ENCODE measurements around the gene PPP1R15B.

The PPP1R15B gene

GRCh38 chr1:204376919-204377799 lies 34.5 kb downstream of the PPP1R15B start:
- no peak overlapping the region for H3K27ac Mint-ChIP-seq
- H3K27me3 Mint-ChIP-seq (ENCODE audit: low read depth, poor library complexity), result no peaks in the 10 kb centered on the region
- DNase-seq, result no peak
- peak overlapping the region; percentile 81 for H3K4me3 Mint-ChIP-seq
- H3K36me3 Mint-ChIP-seq (ENCODE audit: low read depth), result no peaks in the 10 kb centered on the region
- H3K9me3 Mint-ChIP-seq, result no peaks in the 10 kb centered on the region
- peaks cover 21% of the 10 kb centered on the region for H3K4me1 Mint-ChIP-seq
- TF ChIP-seq CTCF (IDR thresholded peaks at IDR 0.05), result no peak

- no peak for TF ChIP-seq CTCF (IDR thresholded peaks at IDR 0.05)
- Mint-ChIP-seq H3K36me3 (ENCODE audit: low read depth) (no peaks in the 10 kb centered on the region), H3K27me3 (ENCODE audit: low read depth, poor library complexity) (no peaks in the 10 kb centered on the region), H3K4me1 (peaks cover 21% of the 10 kb centered on the region), H3K27ac (no peak overlapping the region), H3K4me3 (no peak overlapping the region), H3K9me3 (no peaks in the 10 kb centered on the region)
- DNase-seq, result no peak
Measured at GRCh38 chr1:204376465-204376864, 35.2 kb downstream of the PPP1R15B start.

DNA sequence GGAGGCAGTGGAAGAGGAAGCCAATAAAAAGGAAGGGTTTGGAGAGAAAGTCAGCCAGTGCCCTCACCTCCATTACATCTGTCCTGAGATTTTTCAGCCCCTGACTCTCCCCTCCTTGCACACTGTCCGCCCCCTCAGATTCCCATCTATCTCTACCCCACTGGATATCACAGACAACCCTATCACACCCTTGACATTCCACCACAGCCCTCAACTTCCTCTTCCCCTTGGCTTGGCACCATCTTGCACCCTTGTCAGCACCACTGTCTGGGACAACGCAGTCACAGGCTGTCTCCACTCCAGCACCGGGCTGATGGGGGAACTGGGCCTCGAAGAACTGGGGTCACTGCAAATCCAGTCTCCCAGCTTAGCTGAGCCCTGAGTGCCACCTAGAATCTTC lies 37.7 kb downstream of the PPP1R15B start:
- Mint-ChIP-seq H3K27me3 (ENCODE audit: low read depth, poor library complexity) (no peaks in the 10 kb centered on the region), H3K36me3 (ENCODE audit: low read depth) (no peaks in the 10 kb centered on the region), H3K4me3 (no peak overlapping the region), H3K4me1 (peaks cover 19% of the 10 kb centered on the region), H3K27ac (no peak overlapping the region), H3K9me3 (no peaks in the 10 kb centered on the region)
- no peak for DNase-seq
- no peak for TF ChIP-seq CTCF (IDR thresholded peaks at IDR 0.05)

GRCh38 chr1:204370176-204370575 lies 41.4 kb downstream of the PPP1R15B start:
- Mint-ChIP-seq H3K36me3 (ENCODE audit: low read depth) (no peaks in the 10 kb centered on the region), H3K4me1 (no peaks in the 10 kb centered on the region), H3K4me3 (no peak overlapping the region), H3K27me3 (ENCODE audit: low read depth, poor library complexity) (no peaks in the 10 kb centered on the region), H3K27ac (no peak overlapping the region), H3K9me3 (no peaks in the 10 kb centered on the region)
- no peak for DNase-seq
- no peak for TF ChIP-seq CTCF (IDR thresholded peaks at IDR 0.05)

DNA sequence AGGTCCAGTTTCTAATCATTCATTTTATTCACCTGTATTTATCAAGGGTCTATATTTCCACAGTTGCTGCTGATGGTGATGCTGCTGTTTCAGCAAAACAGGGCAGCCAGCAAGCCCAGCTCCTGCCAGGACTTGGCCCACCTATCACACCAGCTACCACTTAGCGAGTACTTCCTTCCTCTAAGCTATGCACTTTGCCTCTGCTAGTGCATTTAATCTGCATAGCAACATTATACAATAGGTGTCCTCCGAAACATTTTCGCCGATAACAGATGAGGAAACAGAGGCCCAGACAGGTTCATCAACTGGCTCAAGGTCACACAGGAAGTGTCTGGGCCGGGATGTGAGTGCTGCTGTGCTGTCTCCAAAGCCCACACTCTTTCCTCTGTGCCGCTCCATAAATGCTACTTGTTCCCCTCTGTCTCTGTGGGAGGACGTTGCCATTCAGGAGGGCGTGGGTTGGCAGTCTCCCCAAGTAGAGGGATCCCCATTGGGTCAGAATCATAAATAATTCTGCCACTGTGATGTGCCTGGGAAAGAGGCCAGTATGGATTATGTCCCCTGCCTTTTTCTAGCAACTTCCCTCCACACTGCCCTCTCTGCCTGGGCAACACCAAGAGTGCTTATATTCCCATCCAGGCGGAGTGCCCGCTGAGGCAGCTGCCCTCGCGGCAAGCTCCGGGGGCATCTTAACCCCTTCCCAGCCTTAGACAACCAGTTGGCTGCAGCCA lies 42.5 kb downstream of the PPP1R15B start:
- no peak overlapping the region for H3K4me3 Mint-ChIP-seq
- no peak overlapping the region for H3K27ac Mint-ChIP-seq
- no peaks in the 10 kb centered on the region for H3K9me3 Mint-ChIP-seq
- TF ChIP-seq CTCF (IDR thresholded peaks at IDR 0.05), result no peak
- peaks cover under 1% of the 10 kb centered on the region for H3K4me1 Mint-ChIP-seq
- H3K36me3 Mint-ChIP-seq (ENCODE audit: low read depth), result no peaks in the 10 kb centered on the region
- no peak for DNase-seq
- no peaks in the 10 kb centered on the region for H3K27me3 Mint-ChIP-seq (ENCODE audit: low read depth, poor library complexity)

All from nephron progenitor cell (in vitro differentiated cells).